IgD-negative memory B cell (primary cell): ENCODE data around the gene MAN2B2. TPM values are rescaled to one million over a fixed set of nuclear protein-coding genes. Genes with fewer than 3 reads are reported as not detected.

ENCODE experiments used
- H3K27ac Mint-ChIP-seq, 3 donors: one replicate each; pipeline ENCODE4 v1.8.0; 2020 to 2022; ENCODE audit warnings: mild to moderate bottlenecking in 3 of 3, mixed read lengths in 3 of 3, moderate library complexity in 1 of 3
- H3K27me3 Mint-ChIP-seq: one replicate; pipeline ENCODE4 v1.8.0; 2021; ENCODE audit warnings: mixed read lengths
- H3K36me3 Mint-ChIP-seq: one replicate; pipeline ENCODE4 v1.8.0; 2020; ENCODE audit warnings: mild to moderate bottlenecking, mixed read lengths
- H3K4me1 Mint-ChIP-seq, 3 donors: one replicate each; pipeline ENCODE4 v1.8.0; 2020 to 2022; ENCODE audit warnings: mixed read lengths in 3 of 3, mild to moderate bottlenecking in 1 of 3
- H3K4me3 Mint-ChIP-seq, 4 donors: one replicate each; pipeline ENCODE4 v1.8.0; 2020 to 2022; ENCODE audit warnings: mild to moderate bottlenecking in 4 of 4, mixed read lengths in 4 of 4, moderate library complexity in 3 of 4
- H3K9me3 Mint-ChIP-seq, 3 donors: one replicate each; pipeline ENCODE4 v1.8.0; 2020 to 2021; ENCODE audit warnings: mixed read lengths in 3 of 3, mild to moderate bottlenecking in 1 of 3
- polyA plus RNA-seq: library from polyadenylated mRNA; unstranded; fragments of 300-500 nt; fragmentation: Illumina TruSeq; gene quantifications from one replicate; pipeline ENCODE4 v1.2.3, GENCODE V29; 2021

Gene MAN2B2
- polyA plus RNA-seq, 1 donor from 2014 or later, result 22.5 TPM

DNA sequence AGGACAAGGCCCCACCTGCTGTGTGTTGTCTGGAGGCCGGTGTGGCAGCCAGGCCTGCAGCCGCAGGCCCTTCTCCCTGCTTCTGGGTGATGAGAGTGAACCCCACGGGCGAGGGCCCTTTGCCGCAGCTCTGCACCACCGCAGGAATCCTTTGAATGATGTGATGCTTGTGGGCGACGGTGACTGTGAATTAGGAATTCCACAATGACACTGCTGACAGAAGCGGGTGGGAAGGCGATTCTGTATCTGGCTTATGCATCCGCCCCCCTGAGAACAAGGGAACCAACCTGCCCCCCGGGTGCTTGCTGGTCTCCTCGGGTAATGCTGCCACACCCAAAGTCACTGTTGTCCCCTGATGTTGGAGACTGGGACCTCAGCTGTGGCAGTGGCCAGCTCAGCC is 19.5 kb upstream of the MAN2B2 start:
- Mint-ChIP-seq H3K4me1 (no peaks in the 10 kb centered on the region), H3K27me3 (peaks cover 24% of the 10 kb centered on the region), H3K27ac (no peak overlapping the region), H3K9me3 (peaks cover 0 to 5% (median 3%) of the 10 kb centered on the region in 3 donors), H3K4me3 (no peak overlapping the region), H3K36me3 (no peaks in the 10 kb centered on the region)

DNA sequence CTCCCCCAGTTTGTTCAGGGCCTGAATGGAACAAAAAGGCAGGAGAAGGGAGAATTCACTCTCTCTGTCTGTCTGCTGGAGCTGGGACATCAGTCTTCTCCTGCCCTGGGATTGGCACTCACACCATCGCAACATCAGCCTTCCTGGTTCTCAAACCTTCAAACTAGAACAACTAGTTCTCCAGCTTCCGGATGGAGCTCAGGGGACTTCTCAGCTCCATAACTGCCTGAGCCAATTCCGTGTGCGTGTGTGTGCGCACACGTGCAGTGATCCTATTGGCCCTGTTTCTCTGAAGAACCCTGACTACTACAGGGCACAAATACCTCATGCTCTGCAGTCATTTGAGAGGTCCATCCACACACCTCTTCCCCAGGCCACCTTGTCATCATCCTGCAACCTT is 18.7 kb upstream of the MAN2B2 start:
- Mint-ChIP-seq H3K4me1 (no peaks in the 10 kb centered on the region), H3K27me3 (peaks cover 30% of the 10 kb centered on the region), H3K27ac (no peak overlapping the region), H3K4me3 (no peak overlapping the region), H3K9me3 (peaks cover 0 to 5% (median 3%) of the 10 kb centered on the region in 3 donors), H3K36me3 (no peaks in the 10 kb centered on the region)

DNA sequence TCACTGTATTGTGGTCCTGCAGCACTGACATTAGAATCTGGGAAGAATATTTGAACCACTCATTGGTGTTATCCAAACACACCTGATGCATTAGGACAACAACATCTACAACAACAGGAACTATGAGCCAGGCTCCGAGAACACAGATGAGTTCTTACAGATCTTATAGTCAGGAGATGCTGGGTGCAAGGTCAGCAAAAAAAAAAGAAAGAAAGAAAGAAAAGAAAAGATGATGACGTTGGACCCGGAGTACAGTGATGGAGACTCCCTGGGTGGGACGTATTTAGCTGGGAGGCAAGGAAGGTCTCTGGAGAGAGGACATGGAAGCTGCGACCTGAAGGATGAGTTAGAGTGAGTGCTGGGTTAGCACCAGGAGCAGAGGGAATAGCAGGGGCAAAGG is 17.8 kb upstream of the MAN2B2 start:
- H3K36me3 Mint-ChIP-seq, result no peaks in the 10 kb centered on the region
- H3K27me3 Mint-ChIP-seq, result peaks cover 39% of the 10 kb centered on the region
- no peak overlapping the region for H3K27ac Mint-ChIP-seq
- no peak overlapping the region for H3K4me3 Mint-ChIP-seq
- peaks cover 0 to 2% (median 2%) of the 10 kb centered on the region in 3 donors for H3K4me1 Mint-ChIP-seq
- peaks cover 0 to 3% (median 0%) of the 10 kb centered on the region in 3 donors for H3K9me3 Mint-ChIP-seq

DNA sequence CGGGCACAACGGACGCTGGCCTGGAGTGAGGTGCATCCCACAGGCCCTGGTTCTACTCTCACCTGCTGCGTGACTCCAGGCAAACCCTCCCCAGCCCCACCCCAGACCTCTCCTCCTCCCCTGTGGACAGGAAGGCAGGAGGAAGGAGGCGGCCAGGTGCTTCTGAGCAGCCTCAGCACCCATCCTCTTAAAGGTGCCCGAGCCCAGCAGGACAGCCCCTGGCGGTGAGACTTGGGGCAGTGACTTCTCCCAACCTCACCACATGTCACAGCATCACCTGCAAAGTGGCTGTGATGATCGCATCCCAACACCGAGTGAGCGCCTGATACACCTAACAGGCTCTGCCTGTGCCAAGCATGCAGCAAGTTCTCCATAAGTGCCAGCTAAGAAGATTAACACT is 17.1 kb upstream of the MAN2B2 start:
- no peak overlapping the region for H3K27ac Mint-ChIP-seq
- peaks cover 0 to 2% (median 2%) of the 10 kb centered on the region in 3 donors for H3K4me1 Mint-ChIP-seq

DNA sequence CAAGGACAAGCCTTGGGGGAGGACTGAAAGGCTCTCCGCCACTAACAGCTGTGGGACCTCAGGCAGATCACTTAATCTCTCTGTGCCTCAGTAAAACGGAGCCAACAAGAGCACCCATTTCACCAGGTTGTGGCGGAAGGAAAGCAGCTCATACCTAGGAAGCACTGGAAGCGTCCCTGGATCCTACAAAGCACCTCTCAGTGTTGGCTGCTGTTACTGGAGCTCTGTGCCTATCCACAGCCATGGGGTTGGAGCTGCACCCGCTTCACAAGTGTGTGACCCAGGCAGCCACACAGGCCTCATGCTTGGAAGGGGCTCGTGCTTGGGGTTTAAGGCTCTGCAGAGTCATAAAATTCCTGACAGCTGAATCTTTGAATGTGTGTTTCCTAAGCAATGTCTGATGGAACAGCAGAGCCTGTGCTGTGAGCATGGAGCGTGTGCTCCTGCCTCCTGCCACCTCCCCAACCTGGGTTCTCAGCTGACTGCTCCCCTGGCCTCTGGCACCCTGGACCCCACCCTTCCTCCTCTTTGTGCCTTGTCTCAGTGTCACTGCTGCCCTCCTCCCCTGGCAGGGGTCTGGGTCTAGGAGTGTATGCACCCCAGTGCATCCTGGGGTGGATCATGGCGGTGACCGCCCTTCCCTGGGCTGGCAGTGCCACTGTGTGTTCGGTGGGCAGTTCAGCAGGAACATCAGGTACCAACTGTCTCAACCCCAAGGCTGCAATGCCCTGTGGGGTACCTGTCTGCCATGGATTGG is 14.4 kb upstream of the MAN2B2 start:
- Mint-ChIP-seq H3K27ac (no peak overlapping the region), H3K4me1 (peaks cover 0 to 6% (median 2%) of the 10 kb centered on the region in 3 donors), H3K36me3 (no peaks in the 10 kb centered on the region), H3K9me3 (no peaks in the 10 kb centered on the region), H3K4me3 (no peak overlapping the region), H3K27me3 (peaks cover 52% of the 10 kb centered on the region)

More for the DNA sequence above, 17.1 kb upstream of the MAN2B2 start:
- Mint-ChIP-seq H3K9me3 (peaks cover 0 to 3% (median 0%) of the 10 kb centered on the region in 3 donors), H3K4me3 (no peak overlapping the region), H3K27me3 (peaks cover 45% of the 10 kb centered on the region), H3K36me3 (no peaks in the 10 kb centered on the region)

DNA sequence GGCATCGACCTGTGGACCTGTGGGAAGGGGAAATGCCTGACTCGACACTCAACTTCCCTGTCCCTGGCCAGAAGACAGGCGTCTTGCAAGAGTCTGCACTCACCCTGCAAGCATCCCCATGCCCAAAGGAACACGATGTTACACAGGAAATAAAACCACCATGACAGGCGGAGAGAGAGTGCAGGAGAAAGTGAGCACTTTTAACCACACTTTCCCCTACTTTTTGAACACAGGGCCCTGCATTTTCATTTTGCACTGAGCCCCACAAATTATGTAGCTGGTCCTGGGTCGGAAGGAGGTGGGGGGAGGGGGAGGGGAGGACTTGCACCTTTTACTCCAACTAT is 13.8 kb upstream of the MAN2B2 start:
- Mint-ChIP-seq H3K4me1 (peaks cover 0 to 6% (median 2%) of the 10 kb centered on the region in 3 donors), H3K4me3 (no peak overlapping the region), H3K36me3 (no peaks in the 10 kb centered on the region)

DNA sequence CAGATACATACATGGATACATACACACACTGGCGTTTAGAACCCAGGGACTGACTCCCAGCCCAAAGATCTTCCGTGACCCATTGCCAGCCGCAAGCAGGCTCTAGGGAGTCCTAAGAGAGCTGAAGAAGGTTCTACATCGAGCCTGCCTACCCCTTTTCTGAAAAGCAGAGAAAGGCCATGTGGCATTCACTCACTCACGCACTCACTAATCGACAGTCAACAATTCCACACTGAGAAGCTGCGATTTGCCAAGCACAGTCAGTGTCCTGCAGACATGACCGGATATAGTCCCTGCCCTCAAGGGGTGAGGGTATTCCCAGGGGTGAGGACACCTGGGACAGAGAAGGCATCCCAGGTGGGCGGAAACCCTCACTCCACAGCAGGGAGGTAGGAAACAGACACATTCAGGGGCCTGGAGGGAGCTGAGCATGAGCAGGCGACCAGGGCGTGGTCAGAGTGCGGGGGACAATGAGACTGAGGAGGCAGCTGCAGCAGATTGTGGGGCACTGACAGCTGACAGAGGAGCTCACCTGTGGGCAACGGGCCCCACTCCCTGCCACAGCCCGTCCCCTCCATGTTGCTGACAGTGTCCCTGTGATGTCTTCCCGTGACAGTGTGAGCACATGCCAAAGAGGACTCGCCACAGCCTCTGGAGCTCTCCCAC is 13.2 kb upstream of the MAN2B2 start:
- Mint-ChIP-seq H3K27me3 (peaks cover 45% of the 10 kb centered on the region), H3K36me3 (no peaks in the 10 kb centered on the region), H3K9me3 (no peaks in the 10 kb centered on the region), H3K27ac (no peak overlapping the region), H3K4me3 (peak overlapping the region in 1 of 4 donors; percentile 60), H3K4me1 (peaks cover 0 to 6% (median 2%) of the 10 kb centered on the region in 3 donors)

More for the DNA sequence above, 13.8 kb upstream of the MAN2B2 start:
- no peak overlapping the region for H3K27ac Mint-ChIP-seq
- H3K9me3 Mint-ChIP-seq, result no peaks in the 10 kb centered on the region
- H3K27me3 Mint-ChIP-seq, result peaks cover 47% of the 10 kb centered on the region

DNA sequence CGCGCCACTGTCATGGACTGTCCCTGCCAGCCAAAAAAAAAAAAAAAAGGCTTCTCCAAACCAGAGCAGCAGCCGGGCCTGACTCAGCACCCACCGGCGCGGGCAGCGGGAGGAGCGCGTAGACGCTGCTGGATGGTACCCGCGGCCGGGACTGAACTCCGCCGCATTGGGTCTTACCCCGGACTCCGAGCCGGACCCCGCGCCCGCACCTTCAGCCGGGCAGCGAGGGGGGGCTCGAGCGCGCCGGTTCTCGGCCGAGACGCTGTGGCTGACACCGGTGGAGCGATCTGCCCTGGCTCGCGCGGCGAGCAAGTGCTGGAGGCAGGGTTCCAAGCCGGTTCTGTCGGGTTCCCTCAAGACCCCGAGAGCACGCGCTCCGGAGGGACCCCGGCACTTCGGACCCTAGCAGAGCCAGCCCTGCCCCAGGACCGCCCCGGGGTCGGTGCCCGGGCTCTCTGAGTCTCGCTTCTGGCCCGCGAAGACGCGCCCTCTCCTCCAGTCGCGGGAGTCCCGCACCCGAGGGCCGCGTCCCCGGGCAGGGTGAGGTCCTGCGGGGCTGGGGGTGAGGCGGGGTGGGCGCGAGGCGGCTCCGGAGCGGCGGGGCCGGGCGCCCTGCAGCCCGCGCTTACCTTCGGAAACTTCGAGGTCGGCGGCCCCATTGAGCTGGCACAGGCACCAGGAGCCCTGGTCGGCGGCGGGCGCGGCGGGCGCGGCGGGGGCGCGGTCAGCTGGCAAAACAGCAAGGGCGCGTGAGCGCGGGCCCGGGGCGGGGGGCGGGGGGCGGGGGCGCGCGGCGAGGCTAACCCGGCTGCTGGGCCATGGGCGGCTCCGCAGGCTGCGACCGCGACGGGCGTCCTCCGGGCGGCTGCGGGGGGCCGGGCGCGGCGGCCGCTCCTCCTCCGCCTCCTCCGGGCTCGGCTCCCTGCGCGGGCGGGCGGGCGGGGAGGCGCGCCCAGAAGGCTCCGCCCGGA is 11.8 kb upstream of the MAN2B2 start:
- Mint-ChIP-seq H3K27me3 (peaks cover 40% of the 10 kb centered on the region), H3K4me3 (peak overlapping the region in 1 of 4 donors; percentile 32)

DNA sequence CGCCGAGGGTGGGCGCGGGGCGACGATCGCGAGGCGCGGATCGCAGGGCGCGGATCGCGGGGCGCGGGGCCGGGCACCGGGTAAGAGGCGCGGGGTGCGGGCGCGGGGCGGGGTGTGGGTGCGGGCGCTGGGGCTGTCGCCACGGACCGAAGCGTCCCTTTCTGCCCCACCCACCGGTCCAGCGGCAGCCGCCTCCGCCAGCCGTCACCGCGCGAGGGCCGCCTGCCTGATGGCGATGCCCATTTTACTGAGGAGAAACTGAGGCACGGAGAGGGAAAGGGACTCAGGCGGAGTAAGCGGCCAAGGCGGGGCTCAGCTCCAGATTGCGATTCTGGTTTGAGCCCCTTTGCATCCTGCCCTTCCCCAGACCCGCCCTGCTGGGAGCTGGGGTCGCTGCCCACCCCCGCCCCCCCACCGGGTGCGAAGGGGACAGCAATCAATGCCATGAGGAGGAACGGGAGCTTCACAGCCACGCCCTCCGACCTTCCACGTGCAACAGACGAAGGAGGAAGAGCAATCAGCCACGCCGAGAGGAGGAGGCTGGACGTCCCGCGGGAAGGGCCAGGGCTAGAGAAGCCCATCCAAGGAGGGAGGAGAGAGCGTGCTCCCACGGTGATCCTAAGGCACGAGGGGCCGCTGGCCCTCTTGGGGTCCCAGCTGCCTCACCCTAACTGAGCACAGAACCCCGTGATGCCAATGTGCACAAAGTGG is 10.9 kb upstream of the MAN2B2 start:
- Mint-ChIP-seq H3K27ac (no peak overlapping the region), H3K27me3 (peaks cover 37% of the 10 kb centered on the region), H3K4me1 (peaks cover 0 to 7% (median 2%) of the 10 kb centered on the region in 3 donors), H3K9me3 (no peaks in the 10 kb centered on the region), H3K36me3 (no peaks in the 10 kb centered on the region), H3K4me3 (no peak overlapping the region)

More for the DNA sequence above, 11.8 kb upstream of the MAN2B2 start:
- Mint-ChIP-seq H3K36me3 (no peaks in the 10 kb centered on the region), H3K4me1 (peaks cover 0 to 6% (median 2%) of the 10 kb centered on the region in 3 donors), H3K9me3 (no peaks in the 10 kb centered on the region), H3K27ac (no peak overlapping the region)

DNA sequence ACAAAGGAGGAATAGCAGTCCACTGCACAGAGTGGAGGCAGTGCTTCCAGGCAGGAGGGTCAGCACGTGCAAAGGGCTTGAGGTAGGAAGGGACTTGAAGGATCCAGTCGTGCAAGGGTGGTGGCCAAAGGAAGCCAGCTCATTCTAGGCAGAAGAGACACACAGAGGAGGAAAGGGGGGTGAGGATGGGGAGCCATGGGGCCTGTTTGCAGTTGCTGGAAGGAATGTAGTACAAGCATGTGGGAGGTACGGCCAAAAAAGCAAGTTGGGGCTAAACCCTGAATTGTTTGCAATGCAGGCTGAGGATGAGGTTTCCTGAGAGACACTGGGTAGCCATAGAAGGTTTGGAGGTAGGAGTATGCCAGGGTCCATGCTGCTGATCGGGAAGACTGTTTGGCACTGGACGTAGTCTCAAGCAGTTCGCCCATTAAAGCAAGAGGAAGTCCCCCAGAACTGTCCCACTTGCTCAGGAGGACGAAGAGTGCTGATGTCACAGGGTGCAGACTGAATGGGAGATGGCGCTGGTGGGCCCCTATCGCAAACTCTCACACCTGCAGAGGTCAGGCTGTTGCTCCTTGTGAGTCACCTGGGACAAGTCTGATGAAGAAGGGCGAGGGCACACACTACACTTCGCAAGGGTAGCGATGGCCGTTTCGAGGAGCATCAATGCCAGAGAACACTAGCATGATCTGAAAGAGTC is 9.1 kb upstream of the MAN2B2 start:
- Mint-ChIP-seq H3K36me3 (no peaks in the 10 kb centered on the region), H3K4me3 (no peak overlapping the region), H3K27ac (no peak overlapping the region), H3K4me1 (peaks cover 0 to 7% (median 2%) of the 10 kb centered on the region in 3 donors), H3K27me3 (peaks cover 31% of the 10 kb centered on the region), H3K9me3 (no peaks in the 10 kb centered on the region)

DNA sequence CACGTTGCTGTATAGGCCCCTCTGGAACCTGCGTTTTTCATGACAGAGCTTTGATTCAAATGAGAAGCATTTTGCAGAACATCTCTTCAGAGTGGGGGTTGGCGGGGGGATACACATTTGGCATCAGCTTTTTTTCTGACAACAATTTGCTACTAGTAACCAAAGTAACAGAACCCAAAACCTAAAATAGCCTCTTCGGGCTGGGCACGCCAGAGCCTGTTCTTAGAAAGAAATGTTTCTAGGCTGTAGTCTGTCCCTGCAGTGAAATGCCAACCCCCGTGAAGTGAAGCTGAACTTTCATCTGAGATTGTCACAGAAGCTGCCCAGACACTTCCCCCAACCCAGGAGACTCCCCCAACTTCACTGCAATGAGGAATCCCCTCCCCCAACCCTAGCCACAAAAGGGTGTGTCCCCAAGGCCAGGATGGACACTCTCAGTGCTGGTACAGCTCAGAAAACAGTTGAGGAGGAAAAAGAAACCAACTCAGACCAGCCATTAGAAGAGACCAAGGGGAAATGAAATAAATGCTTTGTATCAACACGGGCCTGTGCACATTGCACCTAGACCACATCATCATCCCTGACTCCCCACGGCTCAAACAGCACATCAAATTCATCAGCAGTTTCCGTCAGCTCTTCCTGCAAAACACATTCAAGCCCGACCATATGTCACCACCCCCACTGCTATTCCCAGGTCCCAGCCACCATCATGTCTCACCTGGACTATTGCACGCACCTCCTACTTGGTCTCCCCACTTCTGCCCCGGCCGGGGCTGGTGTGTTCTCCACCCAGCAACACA is 8.4 kb upstream of the MAN2B2 start:
- H3K36me3 Mint-ChIP-seq, result no peaks in the 10 kb centered on the region
- H3K27ac Mint-ChIP-seq, result no peak overlapping the region
- peaks cover 25% of the 10 kb centered on the region for H3K27me3 Mint-ChIP-seq
- peak overlapping the region in 1 of 4 donors; percentile 20 for H3K4me3 Mint-ChIP-seq
- no peaks in the 10 kb centered on the region for H3K9me3 Mint-ChIP-seq
- peaks cover 0 to 4% (median 0%) of the 10 kb centered on the region in 3 donors for H3K4me1 Mint-ChIP-seq

DNA sequence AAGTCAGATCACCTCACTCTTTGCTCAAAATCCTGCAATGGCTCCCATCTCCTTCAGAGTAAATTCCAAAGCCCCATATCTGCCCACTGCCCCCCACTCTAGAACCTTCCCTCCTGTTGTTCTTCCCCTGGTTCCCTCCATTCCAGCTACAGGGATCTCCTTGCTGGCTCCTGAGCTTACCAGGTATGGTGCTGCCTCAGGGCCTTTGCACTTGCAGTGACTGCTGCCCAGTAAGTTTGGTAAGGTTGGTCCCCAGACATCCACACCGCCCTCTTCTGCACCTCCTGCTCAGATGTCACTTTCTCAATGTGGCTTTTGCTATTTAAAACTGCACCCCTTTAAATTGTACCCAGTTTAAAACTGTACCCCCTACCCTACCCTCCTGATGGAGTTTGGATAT is 7.8 kb upstream of the MAN2B2 start:
- Mint-ChIP-seq H3K4me3 (peak overlapping the region in 1 of 4 donors; percentile 20), H3K4me1 (peaks cover 0 to 4% (median 0%) of the 10 kb centered on the region in 3 donors), H3K27ac (no peak overlapping the region), H3K9me3 (no peaks in the 10 kb centered on the region), H3K27me3 (peaks cover 18% of the 10 kb centered on the region), H3K36me3 (no peaks in the 10 kb centered on the region)

DNA sequence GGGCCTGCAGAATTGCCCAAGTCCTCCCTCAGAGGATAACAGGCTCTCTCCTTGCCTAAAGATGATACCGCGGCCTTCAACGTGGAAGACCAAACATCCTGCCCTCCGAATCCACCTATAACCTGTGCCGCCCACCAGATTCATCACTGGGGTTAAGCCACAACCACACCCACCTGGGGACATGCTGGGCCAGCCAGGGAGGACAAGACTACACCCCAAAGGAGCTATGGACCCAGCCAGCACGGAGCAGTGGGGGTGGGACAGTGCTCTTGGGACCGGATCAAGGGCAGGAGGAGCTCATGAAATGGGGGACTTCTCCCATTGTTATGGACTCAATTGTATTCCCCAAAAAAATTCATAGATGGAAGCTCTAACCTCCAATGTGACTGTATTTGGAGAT is 6.8 kb upstream of the MAN2B2 start:
- H3K27me3 Mint-ChIP-seq, result peaks cover 13% of the 10 kb centered on the region
- no peak overlapping the region for H3K27ac Mint-ChIP-seq
- no peak overlapping the region for H3K4me3 Mint-ChIP-seq
- H3K36me3 Mint-ChIP-seq, result peaks cover 2% of the 10 kb centered on the region
- peaks cover 0 to 4% (median 3%) of the 10 kb centered on the region in 3 donors for H3K4me1 Mint-ChIP-seq
- no peaks in the 10 kb centered on the region for H3K9me3 Mint-ChIP-seq
